ENCODE data around the gene CPNE8. TPM values are rescaled to one million over a fixed set of nuclear protein-coding genes. Genes with fewer than 3 reads are reported as not detected.

CPNE8 gene
- total and polyA plus RNA-seq, 2 of the 4 experiments (the other 2 are of a cell fraction): not detected

DNA sequence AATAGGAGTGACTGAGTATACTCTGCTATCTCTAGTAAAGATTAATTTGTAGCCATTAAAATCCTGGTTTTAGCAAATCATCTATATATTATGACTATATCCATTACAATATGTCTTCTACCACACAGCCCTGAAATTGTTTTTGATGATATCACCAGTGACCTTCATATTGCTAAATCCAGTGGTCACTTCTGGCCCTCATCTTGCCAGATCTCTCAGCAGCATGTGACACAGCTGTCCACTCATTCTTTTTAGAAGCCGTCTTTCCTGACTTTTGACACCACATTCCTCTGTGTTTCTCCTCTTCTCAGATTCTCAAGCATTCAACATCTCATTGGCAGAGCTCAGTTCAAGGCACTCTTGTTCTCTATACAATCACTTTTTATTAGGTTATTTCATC, 54.9 kb downstream of the CPNE8 start:
- DNase-seq: no peak
- in situ Hi-C loops (cut with MboI; ENCODE audit: low sequenced_read_pairs): no loop called here

More for the DNA sequence above, 54.9 kb downstream of the CPNE8 start:
- H2AK5ac ChIP-seq (ENCODE audit: low read depth, low read length): no peak overlapping the region
- H3K79me1 ChIP-seq (ENCODE audit: low read depth in 1 of 2, low read length in 2 of 2): no peaks in the 10 kb centered on the region
- H3K4ac ChIP-seq (ENCODE audit: low read depth, low read length): no peak overlapping the region
- CTCF ChIA-PET: no interaction called here
- no peak overlapping the region for H3K4me3 ChIP-seq (ENCODE audit: insufficient read depth, low read depth, low read length)
- no peak overlapping the region for H2AFZ ChIP-seq (replicated peaks; ENCODE audit: low read length, poor library complexity)
- H2BK5ac ChIP-seq (ENCODE audit: low read depth, low read length, poor library complexity, severe bottlenecking): no peak overlapping the region
- no peak overlapping the region for H3K18ac ChIP-seq (ENCODE audit: low read depth, low read length)
- no peak overlapping the region for H2BK20ac ChIP-seq (ENCODE audit: low read depth, low read length)
- no peak overlapping the region for H3K27ac ChIP-seq (ENCODE audit: insufficient read depth, low read length)
- POLR2A ChIA-PET (ENCODE audit: unreplicated experiment): no interaction called here
- no peak overlapping the region for H3K9ac ChIP-seq (ENCODE audit: low read depth, low read length)
- ATAC-seq (ENCODE audit: low read depth): no peak
- H3K27me3 ChIP-seq (ENCODE audit: control insufficient read depth, insufficient read depth, low read length): no peaks in the 10 kb centered on the region
- no peaks in the 10 kb centered on the region for H3K4me1 ChIP-seq (ENCODE audit: control insufficient read depth, insufficient read depth, low read length)
- no peak overlapping the region for H3K56ac ChIP-seq (ENCODE audit: extremely low read depth, insufficient read depth, low read length)
- H3K36me3 ChIP-seq (ENCODE audit: control insufficient read depth, insufficient read depth, low read length): no peaks in the 10 kb centered on the region
- no peaks in the 10 kb centered on the region for H4K20me1 ChIP-seq (ENCODE audit: insufficient read depth, low read length)
- H2AK9ac ChIP-seq (replicated peaks; ENCODE audit: low read depth, low read length, poor library complexity): no peak overlapping the region
- dilution Hi-C loops (cut with HindIII; ENCODE audit: low sequenced_read_pairs, unreplicated experiment) (no loop called here), intact Hi-C loops (cut with micrococcal nuclease) (no loop called here)
- TF ChIP-seq MAFK (IDR thresholded peaks at IDR 0.05; ENCODE audit: low read depth, low read length) (no peak), CHD1 (IDR thresholded peaks at IDR 0.05; ENCODE audit: low read depth, low read length) (no peak)
- no peak overlapping the region for H4K5ac ChIP-seq (ENCODE audit: low read depth, low read length)
- no peaks in the 10 kb centered on the region for H3K9me1 ChIP-seq (ENCODE audit: insufficient read depth, low read length)
- no peak overlapping the region for H3K14ac ChIP-seq (replicated peaks; ENCODE audit: low read depth, low read length)
- H2BK120ac ChIP-seq (ENCODE audit: low read depth, low read length): no peak overlapping the region
- no peak overlapping the region for H2BK15ac ChIP-seq (ENCODE audit: low read depth, low read length)
- no TSS peak for BruUV-seq (replicated peaks)
- no peak overlapping the region for H3K23ac ChIP-seq (ENCODE audit: low read depth, low read length)
- H4K8ac ChIP-seq (ENCODE audit: low read depth in 2 of 2, low read length in 2 of 2): no peak overlapping the region
- 20% methylated on average over 1 of the region's 1 CpG; no CpG with 5 or more reads in 1 of the 2 experiments for WGBS, 2 experiments (ENCODE audit: extremely low coverage in 2 of 2, insufficient read length in 1 of 2)
- H4K91ac ChIP-seq (ENCODE audit: insufficient read depth, low read depth, low read length): no peak overlapping the region
- peaks cover 6% of the 10 kb centered on the region; the same call in 1 of the 2 replicates for H3K9me3 ChIP-seq (ENCODE audit: control insufficient read depth, insufficient read depth, low read length)
- H3K4me2 ChIP-seq (ENCODE audit: low read depth, low read length): no peak overlapping the region
